ENCODE data around the gene MDK.

Gene MDK

DNA sequence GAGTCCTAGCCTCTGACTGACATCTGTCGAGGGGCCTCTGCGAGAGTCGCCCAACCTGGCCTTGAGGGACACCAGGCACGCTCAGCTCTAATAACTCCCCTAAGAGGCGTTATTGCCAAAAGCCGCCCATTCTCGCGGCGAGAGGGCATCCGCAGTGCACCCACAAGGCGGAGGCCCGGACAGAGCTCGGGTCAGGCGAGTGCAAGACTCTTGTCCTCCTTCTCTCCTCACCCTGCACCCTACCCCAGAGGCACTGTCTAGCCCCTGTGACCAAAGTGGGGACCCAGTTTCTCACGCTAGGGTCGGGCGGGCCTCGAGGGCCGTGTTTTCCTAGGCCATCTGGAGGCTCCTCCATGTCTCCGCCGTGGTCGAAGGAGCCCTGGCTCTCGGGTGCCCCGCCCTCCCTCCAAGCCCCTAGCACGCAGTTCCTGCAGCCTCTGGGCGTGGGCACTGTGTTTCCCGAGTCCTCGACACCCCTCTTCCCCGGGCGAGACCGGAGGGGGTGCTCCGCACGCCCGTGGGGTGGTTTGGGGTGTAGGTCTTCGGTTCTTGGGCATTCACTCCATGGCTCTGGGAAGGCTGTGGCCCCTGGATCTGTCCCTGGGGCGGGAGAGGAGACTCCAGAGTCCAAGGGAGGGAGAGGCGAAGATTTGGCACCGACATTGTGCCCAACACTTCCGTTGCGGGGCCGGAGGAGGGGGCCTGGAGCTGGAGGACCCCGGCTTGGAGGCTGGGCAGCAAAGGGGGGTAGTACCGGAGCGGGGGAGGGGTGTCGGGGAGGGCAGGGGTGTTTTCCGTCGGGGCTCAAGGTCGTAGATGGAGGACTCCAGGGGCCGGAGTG lies 9.1 kb downstream of the MDK start:
- Histone ChIP-seq H3K9me3 (ENCODE audit: control insufficient read depth, insufficient read depth, low read depth, low read length) (no peaks in the 10 kb centered on the region), H3K36me3 (ENCODE audit: control insufficient read depth in 2 of 2, insufficient read depth in 1 of 2, low read length in 2 of 2) (no peaks in the 10 kb centered on the region), H3K4me3 (ENCODE audit: low read depth, low read length) (no peak overlapping the region), H3K27ac (ENCODE audit: extremely low read depth, low read depth, low read length) (no peak overlapping the region), H3K4me1 (ENCODE audit: control insufficient read depth, insufficient read depth, low read length) (no peaks in the 10 kb centered on the region)
- POLR2A ChIA-PET = interaction anchor here (0.6 to 1.5 kb wide), 3 partner anchors 14 to 152 kb away, joined by 3 to 5 read pairs (median 4); no protein-coding TSS in a partner anchor
- CTCF ChIA-PET = interaction anchor here (0.6 to 5.4 kb wide), 18 partner anchors 11 to 518 kb away, joined by 3 to 56 read pairs (median 5); no protein-coding TSS in a partner anchor
- no peak for TF ChIP-seq IKZF3 (tag by site-specific recombination; IDR thresholded peaks at IDR 0.05)
- peak; percentile 12; the same call in 1 of the 2 replicates for TF ChIP-seq ZBTB6 (tag by site-specific recombination; IDR thresholded peaks at IDR 0.05)

- H3K4me3 ChIP-seq (ENCODE audit: low read depth, low read length) = peak overlapping the region; percentile 45
- H3K36me3 ChIP-seq (ENCODE audit: control insufficient read depth in 2 of 2, insufficient read depth in 1 of 2, low read length in 2 of 2) = peaks cover 0 to 5% of the 10 kb centered on the region in 2 experiments; a peak in 1 of 3 replicates
- no peak overlapping the region for H3K27ac ChIP-seq (ENCODE audit: extremely low read depth, low read depth, low read length)
- no peaks in the 10 kb centered on the region for H3K4me1 ChIP-seq (ENCODE audit: control insufficient read depth, insufficient read depth, low read length)
- ChIA-PET CTCF (interaction anchor here (0.5 to 5.4 kb wide), 11 partner anchors 8 to 426 kb away, joined by 3 to 43 read pairs (median 4); no protein-coding TSS in a partner anchor), POLR2A (interaction anchor here (0.6 kb wide), 1 partner anchor 60 kb away, joined by 5 read pairs; no protein-coding TSS in a partner anchor)
- no peaks in the 10 kb centered on the region for H3K9me3 ChIP-seq (ENCODE audit: control insufficient read depth, insufficient read depth, low read depth, low read length)
- TF ChIP-seq, protein P1, sequence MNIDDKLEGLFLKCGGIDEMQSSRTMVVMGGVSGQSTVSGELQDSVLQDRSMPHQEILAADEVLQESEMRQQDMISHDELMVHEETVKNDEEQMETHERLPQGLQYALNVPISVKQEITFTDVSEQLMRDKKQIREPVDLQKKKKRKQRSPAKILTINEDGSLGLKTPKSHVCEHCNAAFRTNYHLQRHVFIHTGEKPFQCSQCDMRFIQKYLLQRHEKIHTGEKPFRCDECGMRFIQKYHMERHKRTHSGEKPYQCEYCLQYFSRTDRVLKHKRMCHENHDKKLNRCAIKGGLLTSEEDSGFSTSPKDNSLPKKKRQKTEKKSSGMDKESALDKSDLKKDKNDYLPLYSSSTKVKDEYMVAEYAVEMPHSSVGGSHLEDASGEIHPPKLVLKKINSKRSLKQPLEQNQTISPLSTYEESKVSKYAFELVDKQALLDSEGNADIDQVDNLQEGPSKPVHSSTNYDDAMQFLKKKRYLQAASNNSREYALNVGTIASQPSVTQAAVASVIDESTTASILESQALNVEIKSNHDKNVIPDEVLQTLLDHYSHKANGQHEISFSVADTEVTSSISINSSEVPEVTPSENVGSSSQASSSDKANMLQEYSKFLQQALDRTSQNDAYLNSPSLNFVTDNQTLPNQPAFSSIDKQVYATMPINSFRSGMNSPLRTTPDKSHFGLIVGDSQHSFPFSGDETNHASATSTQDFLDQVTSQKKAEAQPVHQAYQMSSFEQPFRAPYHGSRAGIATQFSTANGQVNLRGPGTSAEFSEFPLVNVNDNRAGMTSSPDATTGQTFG (tag by site-specific recombination; IDR thresholded peaks at IDR 0.05; ENCODE audit: borderline replicate concordance) = no peak
- TF ChIP-seq EGR2 (tag by site-specific recombination; IDR thresholded peaks at IDR 0.05; ENCODE audit: low read depth) (peak; percentile 54; the same call in 1 of the 2 replicates), ZNF366 (tag by site-specific recombination; conservative IDR thresholded peaks at IDR 0.05) (no peak), SP3 (tag by site-specific recombination; IDR thresholded peaks at IDR 0.05) (peak; percentile 46), ZNF423 (tag by site-specific recombination; IDR thresholded peaks at IDR 0.05) (no peak), PRDM1 (tag by site-specific recombination; IDR thresholded peaks at IDR 0.05) (no peak), ZNF24 (tag by site-specific recombination; IDR thresholded peaks at IDR 0.05) (no peak), ZBTB8A (tag by site-specific recombination; IDR thresholded peaks at IDR 0.05) (peak; percentile 63), MZF1 (tag by site-specific recombination; IDR thresholded peaks at IDR 0.05; ENCODE audit: borderline replicate concordance) (no peak), ZNF341 (tag by site-specific recombination; IDR thresholded peaks at IDR 0.05; ENCODE audit: low read depth) (0 out of 2 replicates have a peak, but pooled peaks have one; percentile 17), ZNF677 (tag by site-specific recombination; IDR thresholded peaks at IDR 0.05) (no peak), ZFHX2 (tag by site-specific recombination; conservative IDR thresholded peaks at IDR 0.05) (peak; percentile 80), ZNF830 (tag by site-specific recombination; IDR thresholded peaks at IDR 0.05; ENCODE audit: low read depth) (no peak), KLF16 (tag by site-specific recombination; IDR thresholded peaks at IDR 0.05) (no peak), ZNF10 (tag by site-specific recombination; IDR thresholded peaks at IDR 0.05) (no peak), ZFP41 (tag by site-specific recombination; IDR thresholded peaks at IDR 0.05; ENCODE audit: borderline replicate concordance) (no peak), KLF8 (tag by site-specific recombination; IDR thresholded peaks at IDR 0.05) (peak; percentile 15; the same call in 1 of the 2 replicates), GLIS2 (tag by site-specific recombination; IDR thresholded peaks at IDR 0.05) (peak; percentile 56), SP2 (tag by site-specific recombination; IDR thresholded peaks at IDR 0.05) (peak; percentile 22; the same call in 1 of the 2 replicates)
- TF ChIP-seq, protein P2, sequence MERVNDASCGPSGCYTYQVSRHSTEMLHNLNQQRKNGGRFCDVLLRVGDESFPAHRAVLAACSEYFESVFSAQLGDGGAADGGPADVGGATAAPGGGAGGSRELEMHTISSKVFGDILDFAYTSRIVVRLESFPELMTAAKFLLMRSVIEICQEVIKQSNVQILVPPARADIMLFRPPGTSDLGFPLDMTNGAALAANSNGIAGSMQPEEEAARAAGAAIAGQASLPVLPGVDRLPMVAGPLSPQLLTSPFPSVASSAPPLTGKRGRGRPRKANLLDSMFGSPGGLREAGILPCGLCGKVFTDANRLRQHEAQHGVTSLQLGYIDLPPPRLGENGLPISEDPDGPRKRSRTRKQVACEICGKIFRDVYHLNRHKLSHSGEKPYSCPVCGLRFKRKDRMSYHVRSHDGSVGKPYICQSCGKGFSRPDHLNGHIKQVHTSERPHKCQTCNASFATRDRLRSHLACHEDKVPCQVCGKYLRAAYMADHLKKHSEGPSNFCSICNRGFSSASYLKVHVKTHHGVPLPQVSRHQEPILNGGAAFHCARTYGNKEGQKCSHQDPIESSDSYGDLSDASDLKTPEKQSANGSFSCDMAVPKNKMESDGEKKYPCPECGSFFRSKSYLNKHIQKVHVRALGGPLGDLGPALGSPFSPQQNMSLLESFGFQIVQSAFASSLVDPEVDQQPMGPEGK (tag by site-specific recombination; IDR thresholded peaks at IDR 0.05) = no peak
- TF ChIP-seq, protein P3, sequence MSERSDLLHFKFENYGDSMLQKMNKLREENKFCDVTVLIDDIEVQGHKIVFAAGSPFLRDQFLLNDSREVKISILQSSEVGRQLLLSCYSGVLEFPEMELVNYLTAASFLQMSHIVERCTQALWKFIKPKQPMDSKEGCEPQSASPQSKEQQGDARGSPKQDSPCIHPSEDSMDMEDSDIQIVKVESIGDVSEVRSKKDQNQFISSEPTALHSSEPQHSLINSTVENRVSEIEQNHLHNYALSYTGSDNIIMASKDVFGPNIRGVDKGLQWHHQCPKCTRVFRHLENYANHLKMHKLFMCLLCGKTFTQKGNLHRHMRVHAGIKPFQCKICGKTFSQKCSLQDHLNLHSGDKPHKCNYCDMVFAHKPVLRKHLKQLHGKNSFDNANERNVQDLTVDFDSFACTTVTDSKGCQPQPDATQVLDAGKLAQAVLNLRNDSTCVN (tag by site-specific recombination; optimal IDR thresholded peaks at IDR 0.05) = peak; percentile 23
Observed at GRCh38 chr11:46391186-46391577, 9.7 kb downstream of the MDK start.
